A549 (cell line): Measurements from ENCODE around the gene MAJIN. TPM values are rescaled to one million over a fixed set of nuclear protein-coding genes. Genes with fewer than 3 reads are reported as not detected.

Experiments
- ATAC-seq, 2 experiments: fragments of 200-7000 bp in 1 of 2; fragments of >200 bp in 1 of 2; cut with Nextera tagmentation in 1 of 2; cut with Tn5 transposase in 1 of 2; 3 replicates each; pipeline versions ENCODE4 v1.8.0 to v1.9.1; 2018 to 2020; ENCODE audit warnings: mild to moderate bottlenecking in 1 of 2, moderate library complexity in 1 of 2
- CTCF ChIA-PET: fragments of 300-600 bp; sonication (Branson Sonifier 250); formaldehyde crosslinking; extraction: SDS; loops from one replicate; lab custom pipeline; 2021; ENCODE audit warnings: antibody characterized with exemption, inconsistent platforms; lab: Yijun Ruan, JAX
- POLR2A ChIA-PET: fragments of 350-600 bp; formaldehyde crosslinking; extraction: SDS; loops from one replicate; lab custom pipeline; 2021; ENCODE audit warnings: antibody characterized with exemption, inconsistent platforms; lab: Yijun Ruan, JAX
- DNase-seq, 2 experiments: peaks; one replicate each; pipeline versions ENCODE4 v3.0.0 to v3.0.0-alpha.2; 2011 to 2016; ENCODE audit warnings: low read depth in 1 of 2, low spot score in 1 of 2
- FAIRE-seq: peaks from 2 replicates; lab custom pipeline; 2011; peaks lifted over from hg19 to GRCh38; lab: Jason Lieb, UNC
- H3K27ac ChIP-seq, 2 experiments: fragments of >200 bp; sonication (Bioruptor Twin); formaldehyde crosslinking; 3 replicates each; pipeline ENCODE4 v1.5.1; 2016 to 2017
- H3K4me1 ChIP-seq: fragments of >200 bp; sonication (Bioruptor Twin); formaldehyde crosslinking; 3 replicates; pipeline ENCODE4 v1.6.1; 2016
- H3K4me2 ChIP-seq: fragments of >200 bp; sonication (Bioruptor Twin); formaldehyde crosslinking; 3 replicates; pipeline ENCODE4 v1.6.1; 2016
- H3K4me3 ChIP-seq: fragments of >200 bp; sonication (Bioruptor Twin); formaldehyde crosslinking; 3 replicates; pipeline ENCODE4 v1.5.1; 2016
- H3K9me3 ChIP-seq: fragments of >200 bp; sonication (Bioruptor Twin); formaldehyde crosslinking; 3 replicates; pipeline ENCODE4 v1.6.1; 2016
- BHLHE40 ChIP-seq: IDR thresholded peaks from 2 replicates; pipeline ENCODE4 v1.6.1; 2012; ENCODE audit warnings: low read depth, low read length, inconsistent platforms
- E2F6 ChIP-seq: IDR thresholded peaks from 2 replicates; pipeline ENCODE4 v1.6.1; 2012; ENCODE audit warnings: low read depth, borderline replicate concordance
- EHMT2 ChIP-seq: fragments of 200-600 bp; sonication (generic); IDR thresholded peaks from 2 replicates; pipeline ENCODE4 v1.6.1; 2016; ENCODE audit warnings: antibody characterized with exemption, low read depth, mild to moderate bottlenecking, moderate library complexity
- ESRRA ChIP-seq: fragments of 150-350 bp; IDR thresholded peaks from 2 replicates; pipeline ENCODE4 v1.6.1; 2014; ENCODE audit warnings: mild to moderate bottlenecking, low read length, borderline replicate concordance
- HMGXB4 ChIP-seq: fragments of 250-450 bp; sonication (Bioruptor Pico); IDR thresholded peaks from 2 replicates; pipeline ENCODE4 v1.5.0; 2021; ENCODE audit warnings: mild to moderate bottlenecking, moderate library complexity, borderline replicate concordance
- HOXB13 ChIP-seq: fragments of 250-450 bp; sonication (Bioruptor Pico); IDR thresholded peaks from 2 replicates; pipeline ENCODE4 v1.5.0; 2020; ENCODE audit warnings: low read depth, mild to moderate bottlenecking, moderate library complexity
- HOXB5 ChIP-seq: fragments of 250-450 bp; sonication (Bioruptor Pico); IDR thresholded peaks from 2 replicates; pipeline ENCODE4 v1.5.0; 2020; ENCODE audit warnings: mild to moderate bottlenecking, moderate library complexity
- JUNB ChIP-seq: fragments of >200 bp; sonication (Bioruptor Twin); formaldehyde crosslinking; IDR thresholded peaks from 2 replicates; pipeline ENCODE4 v1.6.1; 2016
- KDM1A ChIP-seq: fragments of 200-600 bp; sonication (generic); IDR thresholded peaks from 2 replicates; pipeline ENCODE4 v1.6.1; 2016; ENCODE audit warnings: low read depth, mild to moderate bottlenecking
- MAFK ChIP-seq: fragments of 450-650 bp; IDR thresholded peaks from 2 replicates; pipeline ENCODE4 v1.6.1; 2014; ENCODE audit not compliant: partially characterized antibody
- MAX ChIP-seq: IDR thresholded peaks from 2 replicates; pipeline ENCODE4 v1.6.1; 2012
- NR3C1 ChIP-seq: fragments of >200 bp; sonication (Bioruptor Twin); formaldehyde crosslinking; IDR thresholded peaks from 3 replicates; pipeline ENCODE4 v1.6.1; 2017
- PHF8 ChIP-seq: fragments of 200-600 bp; sonication (generic); IDR thresholded peaks from 2 replicates; pipeline ENCODE4 v1.6.1; 2016; ENCODE audit warnings: low read depth, mild to moderate bottlenecking, antibody characterized with exemption, moderate library complexity, borderline replicate concordance
- POLR2A ChIP-seq: IDR thresholded peaks from 2 replicates; pipeline ENCODE4 v1.6.1; 2012; ENCODE audit warnings: mild to moderate bottlenecking, low read length
- POLR2AphosphoS2 ChIP-seq: conservative IDR thresholded peaks from 2 replicates; pipeline ENCODE4 v1.6.1; 2012; ENCODE audit warnings: low read length, improper control_type of control experiment, inconsistent platforms
- RAD21 ChIP-seq, 2 experiments: fragments of >200 bp in 1 of 2; sonication (Bioruptor Twin) in 1 of 2; formaldehyde crosslinking in 1 of 2; IDR thresholded peaks in 1 of 2; conservative IDR thresholded peaks in 1 of 2; 2 replicates in 1 of 2; 3 replicates in 1 of 2; pipeline ENCODE4 v1.6.1; 2012 to 2018; ENCODE audit warnings: inconsistent platforms in 1 of 2
- RARB ChIP-seq: fragments of 250-450 bp; sonication (Bioruptor Pico); IDR thresholded peaks from 2 replicates; pipeline ENCODE4 v1.8.0; 2021; ENCODE audit warnings: mild to moderate bottlenecking, moderate library complexity
- TFCP2L1 ChIP-seq: fragments of 250-450 bp; sonication (Bioruptor Pico); IDR thresholded peaks from 2 replicates; pipeline ENCODE4 v1.5.0; 2021; ENCODE audit warnings: mild to moderate bottlenecking
- TP53 ChIP-seq: fragments of 250-450 bp; sonication (Bioruptor Pico); IDR thresholded peaks from 2 replicates; pipeline ENCODE4 v1.5.0; 2021; ENCODE audit warnings: mild to moderate bottlenecking, moderate library complexity
- WGBS: methylation state at CpG from one replicate; pipeline ENCODE4 v1.1.6; 2017; ENCODE audit errors: missing lambda C conversion rate; 5-methylcytosine and 5-hydroxymethylcytosine counted together
- polyA plus RNA-seq, 4 experiments: library from polyadenylated mRNA; depleted of rRNA in 3 of 4; stranded (reverse); fragments of >200 nt; fragmentation: RNase III in 1 of 4; extraction: RNeasy Plus Mini Kit Qiagen cat#74134 plus additional on column Dnase treatment in 1 of 4; gene quantifications; 2 replicates in 3 of 4; 3 replicates in 1 of 4; pipeline ENCODE4 v1.2.3, GENCODE V29; 2011 to 2017

The MAJIN gene
- polyA plus RNA-seq, 2 of the 4 experiments (the other 2 are of a cell fraction) = 0.12 TPM; not detected in 1

GRCh38 chr11:65019824-65020223 lies 47.9 kb upstream of the MAJIN start (continued):
- TF ChIP-seq HOXB13 (CRISPR knock-in tag) (no peak), HMGXB4 (CRISPR knock-in tag) (no peak), KDM1A (no peak), E2F6 (no peak), TFCP2L1 (CRISPR knock-in tag) (no peak), EHMT2 (no peak)

- Histone ChIP-seq H3K9me3 (no peaks in the 10 kb centered on the region), H3K4me2 (no peak overlapping the region), H3K27ac (no peak overlapping the region), H3K4me3 (no peak overlapping the region), H3K4me1 (peaks cover 24% of the 10 kb centered on the region)
- DNase-seq (no peak), ATAC-seq (no peak), FAIRE-seq (no peak)
- TF ChIP-seq E2F6 (no peak), JUNB (no peak), BHLHE40 (no peak), RAD21 (conservative IDR thresholded peaks at IDR 0.05 in 1 of 2, IDR thresholded peaks at IDR 0.05 in 1 of 2) (no peak), KDM1A (no peak), RARB (CRISPR knock-in tag) (no peak), MAX (no peak), HOXB5 (CRISPR knock-in tag) (no peak), MAFK (no peak), POLR2A (no peak), TP53 (CRISPR knock-in tag) (no peak)
- ChIA-PET CTCF (interaction anchor here (0.6 to 8.0 kb wide), 6 partner anchors 9 to 493 kb away, joined by 3 to 97 read pairs (median 4); partner anchors contain the start of genes CDC42BPG and SNX15), POLR2A (no interaction called here)
- WGBS = over 99% methylated on average over 6 of the region's 6 CpGs
These were observed 46.0 kb upstream of the MAJIN start for GRCh38 chr11:65017937-65018336.

- DNase-seq = no peak
- no peak for FAIRE-seq
- CTCF ChIA-PET = interaction anchor here (1.9 to 8.0 kb wide), 2 partner anchors 10 to 171 kb away, joined by 13 to 97 read pairs; partner anchors contain the start of genes CDC42BPG and SNX15
- TF ChIP-seq MAFK = no peak
- TF ChIP-seq PHF8 = no peak
- no peak for TF ChIP-seq ESRRA
- TF ChIP-seq HMGXB4 (CRISPR knock-in tag) = no peak
- no peak for TF ChIP-seq RAD21 (conservative IDR thresholded peaks at IDR 0.05 in 1 of 2, IDR thresholded peaks at IDR 0.05 in 1 of 2)
- no peak for TF ChIP-seq POLR2AphosphoS2
- TF ChIP-seq MAX = no peak
- no peak for TF ChIP-seq NR3C1
- Histone ChIP-seq H3K9me3 (no peaks in the 10 kb centered on the region), H3K4me2 (no peak overlapping the region), H3K27ac (no peak overlapping the region), H3K4me3 (no peak overlapping the region), H3K4me1 (peaks cover 26% of the 10 kb centered on the region)
- ATAC-seq = no peak
- WGBS = 94% methylated on average over 4 of the region's 4 CpGs
- POLR2A ChIA-PET = no interaction called here
These were observed 44.8 kb upstream of the MAJIN start for GRCh38 chr11:65016705-65017104.
